HG03565 (cell line): ENCODE data around the gene QKI.
A peak's percentile ranks its signal among the peaks of the same experiment; 100 is the strongest.
"Not testable (repeated sequence)": the region's sequence is repeated elsewhere in the genome, so short reads cannot be mapped to it uniquely, and the experiment has no call there.

Source experiments
- ATAC-seq: cut with Tn5 transposase; IDR thresholded peaks from one replicate; pipeline ENCODE4 v1.9.1; 2021; ENCODE audit warnings: mild to moderate bottlenecking, moderate library complexity; ENCODE audit not compliant: unreplicated experiment

Gene QKI

GRCh38 chr6:163413345-163414116, 987 bp upstream of the QKI start:
- ATAC-seq = peak; percentile 44

GRCh38 chr6:163414946-163415619, 565 bp downstream of the QKI start:
- no peak for ATAC-seq

GRCh38 chr6:163415620-163416556, 1.4 kb downstream of the QKI start:
- no peak for ATAC-seq

- no peak for ATAC-seq
Measured at GRCh38 chr6:163416557-163417253, 2.2 kb downstream of the QKI start.

GRCh38 chr6:163417595-163417994, 3.1 kb downstream of the QKI start:
- ATAC-seq = no peak

- no peak for ATAC-seq
Measured at GRCh38 chr6:163418311-163419029, 4.0 kb downstream of the QKI start.

GRCh38 chr6:163419413-163420288, 5.1 kb downstream of the QKI start:
- no peak for ATAC-seq

- no peak for ATAC-seq
Measured at GRCh38 chr6:163420289-163420614, 5.7 kb downstream of the QKI start.

GRCh38 chr6:163422550-163422949, 8.0 kb downstream of the QKI start:
- ATAC-seq = no peak

- ATAC-seq = no peak
Measured at GRCh38 chr6:163423696-163424095, 9.2 kb downstream of the QKI start.

GRCh38 chr6:163427498-163428254, 13.2 kb downstream of the QKI start:
- peak; percentile 59 for ATAC-seq

- ATAC-seq = no peak
Measured at GRCh38 chr6:163428373-163428772, 13.9 kb downstream of the QKI start.

- no peak for ATAC-seq
Measured at GRCh38 chr6:163429858-163430448, 15.4 kb downstream of the QKI start.

- ATAC-seq = no peak
Measured at GRCh38 chr6:163432300-163432699, 17.8 kb downstream of the QKI start.

- not testable (repeated sequence) for ATAC-seq
Measured at GRCh38 chr6:163433486-163433885, 19.0 kb downstream of the QKI start.

- ATAC-seq = no peak
Measured at GRCh38 chr6:163435023-163435422, 20.5 kb downstream of the QKI start.

GRCh38 chr6:163436843-163437242, 22.3 kb downstream of the QKI start:
- ATAC-seq = no peak

GRCh38 chr6:163437466-163437865, 22.9 kb downstream of the QKI start:
- no peak for ATAC-seq
